GM12864 (cell line): ENCODE measurements around the gene TMEM170B.

Source experiments
- DNase-seq: peaks from one replicate; pipeline ENCODE4 v3.0.0-alpha.2; 2011; ENCODE audit warnings: low read depth
- H3K4me3 ChIP-seq: 2 replicates; pipeline ENCODE4 v1.5.1; 2011; ENCODE audit warnings: mild to moderate bottlenecking, low read depth, low read length, control low read depth
- CTCF ChIP-seq: IDR thresholded peaks from 2 replicates; pipeline ENCODE4 v1.5.1; 2011; ENCODE audit warnings: low read depth, mild to moderate bottlenecking, moderate library complexity, low read length, control low read depth, inconsistent platforms; ENCODE audit errors: missing control alignments

TMEM170B gene

GRCh38 chr6:11625302-11625701 lies 87.8 kb downstream of the TMEM170B start:
- TF ChIP-seq CTCF: no peak
- H3K4me3 ChIP-seq: no peak overlapping the region

GRCh38 chr6:11626356-11626755 lies 88.8 kb downstream of the TMEM170B start:
- TF ChIP-seq CTCF: no peak
- DNase-seq: no peak
- no peak overlapping the region for H3K4me3 ChIP-seq

More at GRCh38 chr6:11625302-11625701, 87.8 kb downstream of the TMEM170B start:
- no peak for DNase-seq

DNA sequence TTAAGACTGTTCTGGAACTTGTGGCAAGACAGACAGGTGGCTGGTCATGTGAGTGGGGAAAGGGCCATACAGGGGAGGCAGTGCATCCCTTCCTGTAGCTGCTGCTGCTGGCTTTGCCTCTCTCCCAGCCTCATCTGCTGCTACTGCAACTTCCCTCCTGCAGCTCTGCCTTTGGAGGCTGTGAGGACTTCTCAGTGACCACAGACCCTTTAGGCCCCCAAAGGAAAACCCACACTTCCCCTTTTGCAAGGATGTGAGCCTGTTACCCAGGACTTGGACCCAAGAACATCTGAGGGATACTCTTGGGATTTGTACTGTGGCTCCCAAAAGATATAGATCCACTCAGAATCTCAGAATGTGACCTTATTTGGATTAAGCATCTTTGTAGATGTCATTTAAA lies 91.0 kb downstream of the TMEM170B start:
- DNase-seq: no peak
- no peak overlapping the region for H3K4me3 ChIP-seq
- no peak for TF ChIP-seq CTCF

DNA sequence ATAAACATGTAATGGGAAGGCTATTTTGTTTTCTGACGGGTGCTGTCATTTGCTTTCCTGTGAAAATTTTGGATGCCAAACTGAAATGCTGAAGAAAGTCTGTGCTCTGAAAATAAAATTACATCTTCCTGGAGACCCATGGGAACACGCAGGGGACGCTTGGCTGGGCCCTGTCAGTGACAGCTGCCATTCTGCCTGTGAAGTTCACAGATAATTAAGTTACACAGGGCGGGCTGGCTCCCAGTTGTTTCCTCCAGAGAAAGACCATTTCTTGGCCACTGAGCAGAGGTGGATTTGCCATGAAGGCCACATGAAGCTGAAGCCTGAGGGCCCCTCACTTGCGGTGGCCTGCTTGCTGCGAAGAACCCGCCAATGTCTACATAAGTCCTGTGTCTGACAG lies 93.5 kb downstream of the TMEM170B start:
- no peak overlapping the region for H3K4me3 ChIP-seq

DNA sequence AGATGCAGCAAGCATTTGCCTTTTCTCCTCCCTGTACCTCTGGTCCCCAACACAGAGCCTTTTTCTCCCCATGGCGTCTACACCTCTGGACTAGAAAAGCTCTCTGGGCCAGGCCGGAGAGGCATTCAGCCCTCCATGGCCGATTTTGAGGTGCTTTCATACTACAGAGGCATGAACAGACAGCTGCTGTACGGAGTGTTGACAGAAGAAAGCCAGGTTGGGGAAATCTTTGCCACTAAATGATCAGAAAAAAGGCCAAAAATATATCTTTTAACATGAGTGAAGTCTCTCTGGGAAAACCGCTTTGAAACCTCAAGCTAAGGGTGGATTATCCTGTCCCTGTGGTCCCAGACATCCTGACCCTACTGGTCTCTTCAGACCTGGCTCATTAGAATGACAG lies 94.0 kb downstream of the TMEM170B start:
- DNase-seq: no peak
- TF ChIP-seq CTCF: no peak
- H3K4me3 ChIP-seq: no peak overlapping the region

More for the DNA sequence above, 93.5 kb downstream of the TMEM170B start:
- TF ChIP-seq CTCF: no peak
- DNase-seq: no peak

- H3K4me3 ChIP-seq: no peak overlapping the region
- no peak for TF ChIP-seq CTCF
- DNase-seq: no peak
Measured at GRCh38 chr6:11632231-11632630, 94.7 kb downstream of the TMEM170B start.

- no peak for TF ChIP-seq CTCF
- H3K4me3 ChIP-seq: no peak overlapping the region
- DNase-seq: no peak
Measured at GRCh38 chr6:11632795-11633511, 95.4 kb downstream of the TMEM170B start.
